Sigmoid colon (tissue), 7 donors: ENCODE results near the gene GMDS. TPM values are rescaled to one million over a fixed set of nuclear protein-coding genes. Genes with fewer than 3 reads are reported as not detected.

Source experiments
- DNase-seq: peaks from one replicate; pipeline ENCODE4 v3.0.0-alpha.2; 2019
- H3K27ac ChIP-seq, 4 donors: fragments of 200-600 bp; sonication (generic); one replicate each; pipeline ENCODE4 v1.5.1; 2016 to 2019; ENCODE audit warnings: mild to moderate bottlenecking in 1 of 4
- H3K27me3 ChIP-seq, 3 donors: fragments of 200-600 bp; sonication (generic); one replicate each; pipeline ENCODE4 v1.5.1; 2019; ENCODE audit warnings: mild to moderate bottlenecking in 1 of 3
- H3K36me3 ChIP-seq, 4 donors: fragments of 200-600 bp; sonication (generic); one replicate each; pipeline ENCODE4 v1.5.1; 2016 to 2019
- H3K4me1 ChIP-seq, 4 donors: fragments of 200-600 bp; sonication (generic); one replicate each; pipeline ENCODE4 v1.5.1; 2017 to 2019
- H3K4me3 ChIP-seq, 4 donors: fragments of 200-600 bp; sonication (generic); one replicate each; pipeline ENCODE4 v1.5.1; 2017 to 2019; ENCODE audit warnings: mild to moderate bottlenecking in 2 of 4, moderate library complexity in 1 of 4
- H3K9me3 ChIP-seq, 4 donors: fragments of 200-600 bp in 3 of 4; sonication (generic) in 3 of 4; one replicate each; pipeline versions ENCODE4 v1.5.1 to v1.6.1; 2013 to 2019
- EP300 ChIP-seq, 4 donors: sonication (generic); formaldehyde crosslinking; IDR thresholded peaks; one replicate each; pipeline ENCODE4 v1.6.1; 2017; ENCODE audit warnings: antibody characterized with exemption in 4 of 4
- POLR2A ChIP-seq, 2 donors: fragments of 450-650 bp; IDR thresholded peaks; one replicate each; pipeline ENCODE4 v1.6.1; 2016; ENCODE audit warnings: antibody characterized with exemption in 2 of 2, mild to moderate bottlenecking in 2 of 2, moderate library complexity in 2 of 2
- POLR2AphosphoS5 ChIP-seq, 4 donors: sonication (generic); formaldehyde crosslinking; IDR thresholded peaks; one replicate each; pipeline ENCODE4 v1.6.1; 2017; ENCODE audit warnings: antibody characterized with exemption in 4 of 4
- WGBS, 2 donors: extraction: QIAGEN DNeasy Blood & Tissue Kit; methylation state at CpG; one replicate each; pipeline ENCODE4 v1.1.7; 2013; 5-methylcytosine and 5-hydroxymethylcytosine counted together
- intact Hi-C: fragments of 100-400 bp; cut with DNase I; formaldehyde crosslinking; loops from one replicate; pipeline ENCODE4 v1.15.1; 2023
- polyA plus RNA-seq, 3 donors: library from polyadenylated mRNA; stranded (reverse); fragments of 200-250 nt; gene quantifications; one replicate each; pipeline ENCODE4 v1.2.3, GENCODE V29; 2013
- total RNA-seq, 4 donors: library from RNA; depleted of rRNA; stranded (reverse); fragments of >200 nt; gene quantifications; one replicate each; pipeline ENCODE4 v1.1.0, GENCODE V29; 2016
- TF ChIP-seq, protein P1 (sequence below), 4 experiments: fragments of 450-650 bp in 3 of 4; fragments of 200-600 bp in 1 of 4; IDR thresholded peaks; one replicate each; pipeline ENCODE4 v1.5.1; 2016 to 2019; ENCODE audit warnings: antibody characterized with exemption in 4 of 4, mild to moderate bottlenecking in 3 of 4, moderate library complexity in 2 of 4
- donor health status: healthy with polysubstance abuse.
- donor health status: Bipolar disorder and iron deficiency.
- donor health status: healthy.

Gene GMDS
- total and polyA plus RNA-seq, 7 donors = 3.1 to 173 (median 9.4) TPM

DNA sequence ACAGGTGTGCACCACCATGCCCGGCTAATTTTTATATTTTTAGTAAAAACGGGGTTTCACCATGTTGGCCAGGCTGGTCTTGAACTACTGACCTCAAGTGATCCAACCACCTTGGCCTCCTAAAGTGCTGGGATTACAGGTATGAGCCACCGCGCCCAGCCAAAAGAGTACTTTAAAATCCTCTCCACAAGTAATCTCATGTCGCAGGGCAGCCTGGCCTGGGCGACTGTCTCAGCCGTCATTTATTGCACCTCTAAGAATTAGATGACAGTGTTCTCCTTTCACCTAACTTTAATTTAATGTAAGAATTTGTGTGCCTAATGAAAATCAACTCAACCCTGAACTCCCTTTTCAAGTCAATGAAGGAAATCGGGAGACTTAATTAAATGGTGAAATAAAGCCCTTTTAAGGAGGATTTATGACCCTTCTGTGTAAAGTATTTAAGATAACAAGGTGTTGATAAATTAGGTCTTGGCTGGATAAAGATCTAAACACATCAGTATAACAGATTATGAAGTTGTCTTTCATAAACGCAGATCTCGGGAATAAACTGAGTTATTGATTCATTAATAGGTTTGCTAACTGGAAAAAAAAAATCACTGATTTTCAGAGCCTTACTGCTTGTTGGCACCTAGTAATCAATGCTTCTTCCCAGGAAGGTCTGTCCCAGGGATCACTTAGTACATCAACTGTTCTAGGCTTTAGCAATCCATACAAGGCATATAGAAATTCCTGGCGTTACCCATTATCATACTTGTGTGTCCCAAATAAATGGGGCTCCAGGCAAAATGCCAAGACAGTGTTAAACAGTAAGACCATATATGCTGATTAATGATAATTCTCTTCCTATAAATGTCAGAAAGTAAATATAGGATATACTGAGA, 209.3 kb downstream of the GMDS start:
- 91 to 95% methylated on average over 11 of the region's 11 CpGs for WGBS, 2 donors
- H3K27ac ChIP-seq = no peak overlapping the region

DNA sequence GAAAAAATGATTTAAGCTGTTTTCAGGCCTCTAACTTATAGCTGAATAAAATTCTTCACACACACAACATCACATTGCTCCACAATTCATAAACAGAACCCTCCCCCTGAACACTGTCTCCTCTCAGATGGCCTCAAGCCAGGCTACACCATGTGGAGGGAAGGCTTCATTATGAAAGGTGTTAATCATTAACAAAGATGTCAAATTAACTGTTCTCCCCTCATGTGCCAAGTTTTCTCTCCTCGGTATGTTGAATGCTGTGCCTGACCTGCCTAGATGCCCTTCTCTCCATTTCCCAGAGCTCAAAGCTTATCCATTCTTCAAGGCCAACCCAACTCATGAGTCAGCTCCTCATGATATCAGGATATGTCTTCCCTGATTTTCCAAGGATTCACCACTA, 210.4 kb downstream of the GMDS start:
- 25 to 72% methylated on average over 1 of the region's 1 CpG for WGBS, 2 donors
- no peak overlapping the region for H3K4me3 ChIP-seq
- no peaks in the 10 kb centered on the region for H3K36me3 ChIP-seq
- intact Hi-C loops = no loop called here
- H3K4me1 ChIP-seq = no peaks in the 10 kb centered on the region
- H3K27me3 ChIP-seq = no peaks in the 10 kb centered on the region
- no peak overlapping the region for H3K27ac ChIP-seq
- TF ChIP-seq, protein P1, sequence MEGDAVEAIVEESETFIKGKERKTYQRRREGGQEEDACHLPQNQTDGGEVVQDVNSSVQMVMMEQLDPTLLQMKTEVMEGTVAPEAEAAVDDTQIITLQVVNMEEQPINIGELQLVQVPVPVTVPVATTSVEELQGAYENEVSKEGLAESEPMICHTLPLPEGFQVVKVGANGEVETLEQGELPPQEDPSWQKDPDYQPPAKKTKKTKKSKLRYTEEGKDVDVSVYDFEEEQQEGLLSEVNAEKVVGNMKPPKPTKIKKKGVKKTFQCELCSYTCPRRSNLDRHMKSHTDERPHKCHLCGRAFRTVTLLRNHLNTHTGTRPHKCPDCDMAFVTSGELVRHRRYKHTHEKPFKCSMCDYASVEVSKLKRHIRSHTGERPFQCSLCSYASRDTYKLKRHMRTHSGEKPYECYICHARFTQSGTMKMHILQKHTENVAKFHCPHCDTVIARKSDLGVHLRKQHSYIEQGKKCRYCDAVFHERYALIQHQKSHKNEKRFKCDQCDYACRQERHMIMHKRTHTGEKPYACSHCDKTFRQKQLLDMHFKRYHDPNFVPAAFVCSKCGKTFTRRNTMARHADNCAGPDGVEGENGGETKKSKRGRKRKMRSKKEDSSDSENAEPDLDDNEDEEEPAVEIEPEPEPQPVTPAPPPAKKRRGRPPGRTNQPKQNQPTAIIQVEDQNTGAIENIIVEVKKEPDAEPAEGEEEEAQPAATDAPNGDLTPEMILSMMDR (IDR thresholded peaks at IDR 0.05) = no peak
- no peaks in the 10 kb centered on the region for H3K9me3 ChIP-seq
- no peak for DNase-seq

More for the DNA sequence above, 209.3 kb downstream of the GMDS start:
- Histone ChIP-seq H3K9me3 (no peaks in the 10 kb centered on the region), H3K4me1 (no peaks in the 10 kb centered on the region), H3K36me3 (no peaks in the 10 kb centered on the region), H3K4me3 (no peak overlapping the region), H3K27me3 (no peaks in the 10 kb centered on the region)
- no peak for TF ChIP-seq POLR2A (IDR thresholded peaks at IDR 0.05)
- TF ChIP-seq EP300 (IDR thresholded peaks at IDR 0.05) = no peak
- TF ChIP-seq POLR2AphosphoS5 (IDR thresholded peaks at IDR 0.05) = no peak
- TF ChIP-seq, protein P1 (IDR thresholded peaks at IDR 0.05) = no peak
- DNase-seq = no peak
- intact Hi-C loops = no loop called here

DNA sequence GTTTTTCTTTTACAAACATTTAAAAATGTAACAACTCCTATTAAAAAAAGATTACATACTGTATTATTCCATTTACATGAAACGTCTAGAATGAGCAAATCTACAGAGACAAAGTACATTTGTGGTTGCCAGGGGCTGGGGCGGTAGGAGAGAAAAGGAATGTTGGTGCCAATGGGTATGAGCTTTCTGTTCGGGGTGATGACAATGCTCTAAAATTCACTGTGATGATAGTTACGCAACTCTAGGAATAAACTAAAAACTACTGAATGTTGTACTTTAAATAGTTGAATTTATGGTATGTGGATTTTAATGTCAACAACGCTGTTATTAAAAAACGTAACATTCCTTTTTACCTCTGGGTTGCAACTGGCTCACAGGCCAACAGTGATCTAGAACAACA, 211.1 kb downstream of the GMDS start:
- intact Hi-C loops = no loop called here
- no peaks in the 10 kb centered on the region for H3K9me3 ChIP-seq
- no peaks in the 10 kb centered on the region for H3K36me3 ChIP-seq
- TF ChIP-seq EP300 (IDR thresholded peaks at IDR 0.05) = no peak
- TF ChIP-seq, protein P1 (IDR thresholded peaks at IDR 0.05) = no peak
- TF ChIP-seq POLR2AphosphoS5 (IDR thresholded peaks at IDR 0.05) = no peak
- TF ChIP-seq POLR2A (IDR thresholded peaks at IDR 0.05) = no peak
- no peak overlapping the region for H3K4me3 ChIP-seq
- H3K4me1 ChIP-seq = no peaks in the 10 kb centered on the region
- 90 to 91% methylated on average over 6 of the region's 6 CpGs for WGBS, 2 donors
- H3K27me3 ChIP-seq = no peaks in the 10 kb centered on the region
- no peak overlapping the region for H3K27ac ChIP-seq
- no peak for DNase-seq

DNA sequence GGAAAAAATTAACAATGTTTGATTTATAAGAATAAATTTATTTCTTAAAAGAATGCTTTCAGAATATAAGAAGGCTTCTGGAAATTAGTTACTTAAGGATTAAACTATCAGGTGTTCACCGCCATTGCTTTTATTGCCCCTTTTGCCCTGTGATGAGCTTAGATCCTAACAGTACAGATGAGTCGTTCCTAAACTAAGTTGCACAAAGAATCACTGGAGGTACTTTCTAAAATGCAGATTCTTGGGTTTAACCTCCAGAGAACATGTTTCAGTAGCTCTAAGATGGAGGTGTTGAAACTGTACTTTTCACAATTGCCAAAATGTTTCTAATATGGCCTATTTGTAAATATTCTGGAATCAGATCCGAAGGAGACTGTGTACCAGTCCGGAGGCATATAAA, 211.9 kb downstream of the GMDS start:
- no peaks in the 10 kb centered on the region for H3K9me3 ChIP-seq
- TF ChIP-seq, protein P1 (IDR thresholded peaks at IDR 0.05) = no peak
- TF ChIP-seq POLR2A (IDR thresholded peaks at IDR 0.05) = no peak
- TF ChIP-seq POLR2AphosphoS5 (IDR thresholded peaks at IDR 0.05) = no peak
- TF ChIP-seq EP300 (IDR thresholded peaks at IDR 0.05) = no peak
- no peaks in the 10 kb centered on the region for H3K27me3 ChIP-seq
- no peak for DNase-seq
- 94 to 95% methylated on average over 4 of the region's 4 CpGs for WGBS, 2 donors
- H3K4me1 ChIP-seq = peaks cover 0 to 3% (median 0%) of the 10 kb centered on the region in 4 donors
- intact Hi-C loops = no loop called here
- H3K27ac ChIP-seq = no peak overlapping the region
- H3K36me3 ChIP-seq = no peaks in the 10 kb centered on the region
- no peak overlapping the region for H3K4me3 ChIP-seq
